ENCODE results near the gene SEMA4D.

DNA sequence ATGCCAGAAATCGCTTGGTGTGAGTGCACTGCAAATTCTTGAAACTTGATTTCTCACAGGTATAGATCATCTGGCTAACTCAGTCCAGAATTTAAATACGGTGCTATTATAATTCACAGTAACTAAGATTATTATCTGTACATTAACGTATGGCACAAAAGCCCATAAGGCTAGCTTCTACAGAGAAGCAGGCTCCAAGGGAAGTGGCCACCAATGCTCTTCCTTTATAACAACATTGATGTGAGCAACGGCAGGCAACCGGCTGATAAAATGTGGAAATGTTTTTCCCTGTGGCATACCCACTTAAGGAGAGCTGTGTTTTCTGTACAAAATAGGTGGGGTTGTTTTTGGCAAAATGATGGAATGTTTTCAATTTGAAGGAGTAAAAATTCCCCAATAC, 35.7 kb downstream of the SEMA4D start:
- no peak for TF ChIP-seq EZH2 (IDR thresholded peaks at IDR 0.05; ENCODE audit: borderline replicate concordance, low read length)
- TF ChIP-seq, protein P1, sequence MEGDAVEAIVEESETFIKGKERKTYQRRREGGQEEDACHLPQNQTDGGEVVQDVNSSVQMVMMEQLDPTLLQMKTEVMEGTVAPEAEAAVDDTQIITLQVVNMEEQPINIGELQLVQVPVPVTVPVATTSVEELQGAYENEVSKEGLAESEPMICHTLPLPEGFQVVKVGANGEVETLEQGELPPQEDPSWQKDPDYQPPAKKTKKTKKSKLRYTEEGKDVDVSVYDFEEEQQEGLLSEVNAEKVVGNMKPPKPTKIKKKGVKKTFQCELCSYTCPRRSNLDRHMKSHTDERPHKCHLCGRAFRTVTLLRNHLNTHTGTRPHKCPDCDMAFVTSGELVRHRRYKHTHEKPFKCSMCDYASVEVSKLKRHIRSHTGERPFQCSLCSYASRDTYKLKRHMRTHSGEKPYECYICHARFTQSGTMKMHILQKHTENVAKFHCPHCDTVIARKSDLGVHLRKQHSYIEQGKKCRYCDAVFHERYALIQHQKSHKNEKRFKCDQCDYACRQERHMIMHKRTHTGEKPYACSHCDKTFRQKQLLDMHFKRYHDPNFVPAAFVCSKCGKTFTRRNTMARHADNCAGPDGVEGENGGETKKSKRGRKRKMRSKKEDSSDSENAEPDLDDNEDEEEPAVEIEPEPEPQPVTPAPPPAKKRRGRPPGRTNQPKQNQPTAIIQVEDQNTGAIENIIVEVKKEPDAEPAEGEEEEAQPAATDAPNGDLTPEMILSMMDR (IDR thresholded peaks at IDR 0.05; ENCODE audit: low read length): no peak

Measured in OCI-LY1 (cell line).